Stomach (tissue), 4 donors: ENCODE measurements around the gene RCOR3.

Source experiments
- CTCF ChIP-seq, 7 experiments: fragments of 450-650 bp in 4 of 7; fragments of 200-600 bp in 3 of 7; sonication (generic) in 3 of 7; IDR thresholded peaks; one replicate each; pipeline ENCODE4 v1.5.1; 2016 to 2019; ENCODE audit warnings: antibody characterized with exemption in 7 of 7, control low read depth in 2 of 7, mild to moderate bottlenecking in 1 of 7
- EP300 ChIP-seq: sonication (generic); formaldehyde crosslinking; IDR thresholded peaks from one replicate; pipeline ENCODE4 v1.6.1; 2017; ENCODE audit warnings: antibody characterized with exemption
- POLR2A ChIP-seq, 4 donors: fragments of 450-650 bp; IDR thresholded peaks; one replicate each; pipeline ENCODE4 v1.6.1; 2016; ENCODE audit warnings: antibody characterized with exemption in 4 of 4, control low read depth in 2 of 4, mild to moderate bottlenecking in 1 of 4, moderate library complexity in 1 of 4
- POLR2AphosphoS5 ChIP-seq, 3 donors: sonication (generic); formaldehyde crosslinking; IDR thresholded peaks; one replicate each; pipeline ENCODE4 v1.6.1; 2016; ENCODE audit warnings: antibody characterized with exemption in 3 of 3

GRCh38 chr1:211257826-211258225 lies 1.3 kb upstream of the RCOR3 start:
- no peak for TF ChIP-seq EP300
- TF ChIP-seq POLR2AphosphoS5 (IDR thresholded peaks at IDR 0.05): no peak
- TF ChIP-seq CTCF (IDR thresholded peaks at IDR 0.05): no peak
- TF ChIP-seq POLR2A (IDR thresholded peaks at IDR 0.05): no peak
